ENCODE results near the gene SRRM3. TPM values are rescaled to one million over a fixed set of nuclear protein-coding genes. Genes with fewer than 3 reads are reported as not detected.

SRRM3 gene
- total RNA-seq, 1 experiment from 2014 or later, result 12.7 TPM

DNA sequence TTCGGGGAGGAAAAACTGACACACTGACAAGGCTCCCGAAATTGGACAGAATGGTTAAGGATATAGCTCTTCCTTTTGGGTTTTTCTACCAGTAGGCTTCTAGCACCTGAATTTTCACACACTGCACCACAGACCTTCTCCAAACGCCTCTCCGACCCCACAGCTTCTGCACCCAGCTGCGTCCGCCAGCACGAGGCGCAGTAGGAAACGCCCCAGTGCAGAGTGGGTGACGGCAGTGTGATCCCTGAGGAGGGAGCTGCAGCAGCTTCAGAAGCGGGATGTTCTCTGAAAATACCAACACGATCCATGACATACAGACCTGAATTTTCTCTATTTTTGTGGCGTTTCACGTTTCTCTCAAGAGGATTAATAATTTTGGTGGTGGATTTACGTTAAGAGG, 126.7 kb downstream of the SRRM3 start:
- Histone ChIP-seq H3K27me3 (ENCODE audit: insufficient read depth, low read length) (no peaks in the 10 kb centered on the region), H3K27ac (ENCODE audit: low read depth, low read length) (no peak overlapping the region), H3K4me3 (replicated peaks in 1 of 2; ENCODE audit: low read depth in 1 of 2, low read length in 2 of 2) (no peak overlapping the region), H3K9ac (ENCODE audit: low read length) (no peak overlapping the region), H3K4me1 (ENCODE audit: control insufficient read depth in 1 of 2, insufficient read depth in 2 of 2, low read length in 2 of 2) (no peaks in the 10 kb centered on the region), H3K4me2 (ENCODE audit: low read length) (no peak overlapping the region), H3K9me3 (ENCODE audit: control insufficient read depth in 1 of 2, insufficient read depth in 1 of 2, low read depth in 1 of 2, low read length in 2 of 2) (no peaks in the 10 kb centered on the region), H3K79me2 (ENCODE audit: insufficient read depth, low read length) (peaks cover 98% of the 10 kb centered on the region), H2AFZ (ENCODE audit: low read depth, low read length, poor library complexity, severe bottlenecking) (no peak overlapping the region), H3K36me3 (ENCODE audit: control insufficient read depth in 1 of 2, insufficient read depth in 2 of 2, low read length in 2 of 2) (peaks cover 31 to 45% of the 10 kb centered on the region in 2 experiments), H4K20me1 (ENCODE audit: insufficient read depth) (peaks cover 30% of the 10 kb centered on the region; the same call in 1 of the 2 replicates), H3K9me2 (ENCODE audit: insufficient read depth) (no peaks in the 10 kb centered on the region)
- no peak for DNase-seq (ENCODE audit: low read depth, low spot score)
- intact Hi-C loops (cut with micrococcal nuclease), result no loop called here
- POLR2A ChIA-PET, result no interaction called here
- CTCF ChIA-PET, result no interaction called here
- TSS peak; percentile 31 for BruUV-seq (replicated peaks)
- no peak for ATAC-seq
- RAD21 ChIA-PET (ENCODE audit: low non-redundant PET in 1 of 2, low total read pairs in 2 of 2, uncharacterized antibody in 2 of 2, unreplicated experiment in 2 of 2), result no interaction called here
- no peak for TF ChIP-seq SIN3A (IDR thresholded peaks at IDR 0.05; ENCODE audit: low read depth)

DNA sequence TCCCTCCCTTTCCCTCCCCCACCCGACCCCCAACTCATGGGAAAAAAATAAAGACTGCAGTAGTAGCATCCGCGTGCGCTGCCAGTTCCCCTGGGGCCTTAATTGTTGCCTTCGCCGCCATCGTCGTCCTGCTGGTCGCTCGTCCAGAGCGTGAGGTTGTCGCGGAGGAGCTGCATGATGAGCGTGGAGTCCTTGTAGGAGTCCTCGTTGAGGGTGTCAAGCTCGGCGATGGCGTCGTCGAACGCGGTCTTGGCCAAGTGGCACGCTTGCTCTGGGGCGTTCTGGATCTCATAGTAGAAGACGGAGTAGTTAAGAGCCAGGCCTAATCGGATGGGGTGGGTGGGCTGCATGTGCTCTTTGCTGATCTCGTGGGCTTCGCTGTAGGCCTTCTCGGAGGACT, 127.8 kb downstream of the SRRM3 start:
- peaks cover 38% of the 10 kb centered on the region; the same call in 1 of the 2 replicates for H4K20me1 ChIP-seq (ENCODE audit: insufficient read depth)
- ChIA-PET CTCF (no interaction called here), RAD21 (ENCODE audit: low non-redundant PET in 1 of 2, low total read pairs in 2 of 2, uncharacterized antibody in 2 of 2, unreplicated experiment in 2 of 2) (no interaction called here)

More for the DNA sequence above, 127.8 kb downstream of the SRRM3 start:
- no peak overlapping the region for H3K9ac ChIP-seq (ENCODE audit: low read length)
- H3K27me3 ChIP-seq (ENCODE audit: insufficient read depth, low read length), result no peaks in the 10 kb centered on the region
- DNase-seq (ENCODE audit: low read depth, low spot score) (no peak), ATAC-seq (no peak)
- TF ChIP-seq FOSL1 (IDR thresholded peaks at IDR 0.05; ENCODE audit: low read depth), result no peak
- TF ChIP-seq, protein P1, sequence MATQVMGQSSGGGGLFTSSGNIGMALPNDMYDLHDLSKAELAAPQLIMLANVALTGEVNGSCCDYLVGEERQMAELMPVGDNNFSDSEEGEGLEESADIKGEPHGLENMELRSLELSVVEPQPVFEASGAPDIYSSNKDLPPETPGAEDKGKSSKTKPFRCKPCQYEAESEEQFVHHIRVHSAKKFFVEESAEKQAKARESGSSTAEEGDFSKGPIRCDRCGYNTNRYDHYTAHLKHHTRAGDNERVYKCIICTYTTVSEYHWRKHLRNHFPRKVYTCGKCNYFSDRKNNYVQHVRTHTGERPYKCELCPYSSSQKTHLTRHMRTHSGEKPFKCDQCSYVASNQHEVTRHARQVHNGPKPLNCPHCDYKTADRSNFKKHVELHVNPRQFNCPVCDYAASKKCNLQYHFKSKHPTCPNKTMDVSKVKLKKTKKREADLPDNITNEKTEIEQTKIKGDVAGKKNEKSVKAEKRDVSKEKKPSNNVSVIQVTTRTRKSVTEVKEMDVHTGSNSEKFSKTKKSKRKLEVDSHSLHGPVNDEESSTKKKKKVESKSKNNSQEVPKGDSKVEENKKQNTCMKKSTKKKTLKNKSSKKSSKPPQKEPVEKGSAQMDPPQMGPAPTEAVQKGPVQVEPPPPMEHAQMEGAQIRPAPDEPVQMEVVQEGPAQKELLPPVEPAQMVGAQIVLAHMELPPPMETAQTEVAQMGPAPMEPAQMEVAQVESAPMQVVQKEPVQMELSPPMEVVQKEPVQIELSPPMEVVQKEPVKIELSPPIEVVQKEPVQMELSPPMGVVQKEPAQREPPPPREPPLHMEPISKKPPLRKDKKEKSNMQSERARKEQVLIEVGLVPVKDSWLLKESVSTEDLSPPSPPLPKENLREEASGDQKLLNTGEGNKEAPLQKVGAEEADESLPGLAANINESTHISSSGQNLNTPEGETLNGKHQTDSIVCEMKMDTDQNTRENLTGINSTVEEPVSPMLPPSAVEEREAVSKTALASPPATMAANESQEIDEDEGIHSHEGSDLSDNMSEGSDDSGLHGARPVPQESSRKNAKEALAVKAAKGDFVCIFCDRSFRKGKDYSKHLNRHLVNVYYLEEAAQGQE (IDR thresholded peaks at IDR 0.05; ENCODE audit: low read depth), result no peak
- no peak for TF ChIP-seq SIN3A (IDR thresholded peaks at IDR 0.05; ENCODE audit: low read depth)
- TF ChIP-seq, protein P2, sequence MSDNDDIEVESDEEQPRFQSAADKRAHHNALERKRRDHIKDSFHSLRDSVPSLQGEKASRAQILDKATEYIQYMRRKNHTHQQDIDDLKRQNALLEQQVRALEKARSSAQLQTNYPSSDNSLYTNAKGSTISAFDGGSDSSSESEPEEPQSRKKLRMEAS (IDR thresholded peaks at IDR 0.05), result no peak
- no peak for TF ChIP-seq SRF (IDR thresholded peaks at IDR 0.05; ENCODE audit: low read depth)
- no peak for TF ChIP-seq RAD21 (IDR thresholded peaks at IDR 0.05; ENCODE audit: low read depth)
- no peak for TF ChIP-seq ZFX (IDR thresholded peaks at IDR 0.05)
- no peak for TF ChIP-seq YY1 (IDR thresholded peaks at IDR 0.05; ENCODE audit: extremely low read depth, insufficient replicate concordance, low read depth, low read length)
- no peak for TF ChIP-seq JUND (IDR thresholded peaks at IDR 0.05)
- no peak for TF ChIP-seq EGR1 (IDR thresholded peaks at IDR 0.05; ENCODE audit: low read depth)
- TF ChIP-seq EZH2 (IDR thresholded peaks at IDR 0.05), result no peak
- TF ChIP-seq, protein P3, sequence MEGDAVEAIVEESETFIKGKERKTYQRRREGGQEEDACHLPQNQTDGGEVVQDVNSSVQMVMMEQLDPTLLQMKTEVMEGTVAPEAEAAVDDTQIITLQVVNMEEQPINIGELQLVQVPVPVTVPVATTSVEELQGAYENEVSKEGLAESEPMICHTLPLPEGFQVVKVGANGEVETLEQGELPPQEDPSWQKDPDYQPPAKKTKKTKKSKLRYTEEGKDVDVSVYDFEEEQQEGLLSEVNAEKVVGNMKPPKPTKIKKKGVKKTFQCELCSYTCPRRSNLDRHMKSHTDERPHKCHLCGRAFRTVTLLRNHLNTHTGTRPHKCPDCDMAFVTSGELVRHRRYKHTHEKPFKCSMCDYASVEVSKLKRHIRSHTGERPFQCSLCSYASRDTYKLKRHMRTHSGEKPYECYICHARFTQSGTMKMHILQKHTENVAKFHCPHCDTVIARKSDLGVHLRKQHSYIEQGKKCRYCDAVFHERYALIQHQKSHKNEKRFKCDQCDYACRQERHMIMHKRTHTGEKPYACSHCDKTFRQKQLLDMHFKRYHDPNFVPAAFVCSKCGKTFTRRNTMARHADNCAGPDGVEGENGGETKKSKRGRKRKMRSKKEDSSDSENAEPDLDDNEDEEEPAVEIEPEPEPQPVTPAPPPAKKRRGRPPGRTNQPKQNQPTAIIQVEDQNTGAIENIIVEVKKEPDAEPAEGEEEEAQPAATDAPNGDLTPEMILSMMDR (IDR thresholded peaks at IDR 0.05 in 2 of 3, conservative IDR thresholded peaks at IDR 0.05 in 1 of 3; ENCODE audit: borderline replicate concordance in 1 of 3, insufficient read depth in 1 of 3, low read depth in 2 of 3, low read length in 2 of 3), result no peak
- no peak for TF ChIP-seq ZNF274 (IDR thresholded peaks at IDR 0.05; ENCODE audit: low read depth, low read length)
- TF ChIP-seq, protein P4, sequence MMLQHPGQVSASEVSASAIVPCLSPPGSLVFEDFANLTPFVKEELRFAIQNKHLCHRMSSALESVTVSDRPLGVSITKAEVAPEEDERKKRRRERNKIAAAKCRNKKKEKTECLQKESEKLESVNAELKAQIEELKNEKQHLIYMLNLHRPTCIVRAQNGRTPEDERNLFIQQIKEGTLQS (IDR thresholded peaks at IDR 0.05), result no peak
- TF ChIP-seq TCF7L2 (IDR thresholded peaks at IDR 0.05; ENCODE audit: borderline replicate concordance, extremely low read depth, insufficient read depth, insufficient read length), result no peak
- POLR2A ChIA-PET, result no interaction called here
- no peaks in the 10 kb centered on the region for H3K9me2 ChIP-seq (ENCODE audit: insufficient read depth)
- H3K36me3 ChIP-seq (ENCODE audit: control insufficient read depth in 1 of 2, insufficient read depth in 2 of 2, low read length in 2 of 2), result peaks cover 33 to 45% of the 10 kb centered on the region in 2 experiments
- H3K79me2 ChIP-seq (ENCODE audit: insufficient read depth, low read length), result peaks cover 100% of the 10 kb centered on the region
- H2AFZ ChIP-seq (ENCODE audit: low read depth, low read length, poor library complexity, severe bottlenecking), result no peak overlapping the region
- no peaks in the 10 kb centered on the region for H3K9me3 ChIP-seq (ENCODE audit: control insufficient read depth in 1 of 2, insufficient read depth in 1 of 2, low read depth in 1 of 2, low read length in 2 of 2)
- H3K27ac ChIP-seq (ENCODE audit: low read depth, low read length), result no peak overlapping the region
- intact Hi-C loops (cut with micrococcal nuclease), result no loop called here
- H3K4me3 ChIP-seq (replicated peaks in 1 of 2; ENCODE audit: low read depth in 1 of 2, low read length in 2 of 2), result no peak overlapping the region
- H3K4me1 ChIP-seq (ENCODE audit: control insufficient read depth in 1 of 2, insufficient read depth in 2 of 2, low read length in 2 of 2), result no peaks in the 10 kb centered on the region
- H3K4me2 ChIP-seq (ENCODE audit: low read length), result no peak overlapping the region
- BruUV-seq (replicated peaks), result no TSS peak

Measured in HCT116 (cell line).